Vagina (tissue), 2 donors: ENCODE data around the gene PKD2L1. TPM values are rescaled to one million over a fixed set of nuclear protein-coding genes. Genes with fewer than 3 reads are reported as not detected.

Experiments used
- DNase-seq, 2 donors: peaks; one replicate each; pipeline ENCODE4 v3.0.0-alpha.2; 2017; ENCODE audit errors: extremely low spot score in 2 of 2
- H3K27ac ChIP-seq: fragments of 200-600 bp; sonication (generic); one replicate; pipeline ENCODE4 v1.5.1; 2019
- H3K27me3 ChIP-seq: fragments of 200-600 bp; sonication (generic); one replicate; pipeline ENCODE4 v1.5.1; 2019
- H3K36me3 ChIP-seq, 2 donors: fragments of 200-600 bp; sonication (generic); one replicate each; pipeline ENCODE4 v1.5.1; 2017 to 2019
- H3K4me1 ChIP-seq: fragments of 200-600 bp; sonication (generic); one replicate; pipeline ENCODE4 v1.5.1; 2019
- H3K4me3 ChIP-seq, 2 donors: fragments of 200-600 bp; sonication (generic); 1 replicate in 1 of 2; 2 replicates in 1 of 2; pipeline ENCODE4 v1.5.1; 2016 to 2019
- H3K9me3 ChIP-seq: fragments of 200-600 bp; sonication (generic); one replicate; pipeline ENCODE4 v1.5.1; 2019
- POLR2A ChIP-seq, 2 donors: fragments of 450-650 bp; IDR thresholded peaks; one replicate each; pipeline ENCODE4 v1.6.1; 2017; ENCODE audit warnings: antibody characterized with exemption in 2 of 2, mild to moderate bottlenecking in 2 of 2, moderate library complexity in 2 of 2
- POLR2AphosphoS5 ChIP-seq, 2 donors: sonication (generic); formaldehyde crosslinking; IDR thresholded peaks; one replicate each; pipeline ENCODE4 v1.9.0; 2017; ENCODE audit warnings: antibody characterized with exemption in 2 of 2, mild to moderate bottlenecking in 2 of 2, low read depth in 1 of 2; ENCODE audit not compliant: insufficient read depth in 1 of 2
- intact Hi-C: fragments of 100-400 bp; cut with DNase I; formaldehyde crosslinking; loops from one replicate; pipeline ENCODE4 v1.15.1; 2023
- total RNA-seq: library from RNA; depleted of rRNA; stranded (reverse); fragments of >200 nt; gene quantifications from one replicate; pipeline ENCODE4 v1.2.3, GENCODE V29; 2016
- TF ChIP-seq, protein P1 (sequence below), 3 experiments: fragments of 450-650 bp in 2 of 3; fragments of 200-600 bp in 1 of 3; sonication (generic) in 1 of 3; IDR thresholded peaks; one replicate each; pipeline ENCODE4 v1.5.1; 2017 to 2019; ENCODE audit warnings: antibody characterized with exemption in 3 of 3, mild to moderate bottlenecking in 2 of 3, moderate library complexity in 2 of 3

PKD2L1 gene
- total RNA-seq, 1 donor from 2014 or later, result not detected

DNA sequence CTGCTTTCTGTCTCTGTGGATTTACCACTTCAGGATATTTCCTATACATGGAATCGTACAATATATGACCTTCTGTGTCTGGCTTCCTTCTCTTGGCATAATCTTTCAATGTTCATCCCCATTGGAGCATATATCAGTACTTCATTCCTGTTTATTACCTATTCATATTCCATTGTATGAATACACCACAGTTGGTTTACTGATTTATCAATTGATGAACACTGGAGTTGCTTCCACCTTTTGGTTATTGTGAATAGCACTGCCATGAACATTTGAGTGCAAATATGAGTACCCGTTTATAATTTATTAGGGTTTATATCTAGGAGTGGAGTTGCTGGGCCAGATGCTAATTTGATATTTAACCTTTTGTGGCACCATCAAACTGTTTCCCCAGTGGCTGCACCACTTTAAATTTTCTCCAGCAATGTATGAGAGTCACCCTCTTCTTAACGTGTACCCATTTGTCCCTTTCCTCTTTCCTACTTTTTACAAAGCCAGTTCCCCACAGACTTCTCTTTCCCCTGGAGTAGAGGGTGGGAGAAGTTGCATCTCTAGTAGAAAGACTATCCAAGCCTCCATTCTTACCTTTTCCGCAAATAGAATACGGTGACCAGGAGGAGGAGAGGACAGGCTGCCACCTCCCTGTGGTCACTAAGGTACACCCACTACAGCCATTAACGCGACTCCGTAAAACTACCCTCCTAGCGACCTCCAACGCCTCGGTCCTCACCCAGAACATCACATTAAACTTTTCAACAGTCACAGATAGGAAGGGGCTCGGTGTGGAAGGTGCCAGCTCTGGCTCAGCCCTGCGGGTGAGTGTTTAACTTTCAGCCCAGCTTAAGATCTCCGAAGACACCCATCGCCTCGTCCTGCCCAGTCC lies 42.6 kb upstream of the PKD2L1 start:
- intact Hi-C loops, result no loop called here
- DNase-seq, result no peak
- H3K9me3 ChIP-seq, result no peaks in the 10 kb centered on the region
- no peaks in the 10 kb centered on the region for H3K36me3 ChIP-seq
- peaks cover 43% of the 10 kb centered on the region for H3K4me1 ChIP-seq
- H3K27me3 ChIP-seq, result no peaks in the 10 kb centered on the region
- H3K27ac ChIP-seq, result peak overlapping the region; percentile 97
- peak overlapping the region; percentile 56 to 58 for H3K4me3 ChIP-seq
- TF ChIP-seq, protein P1, sequence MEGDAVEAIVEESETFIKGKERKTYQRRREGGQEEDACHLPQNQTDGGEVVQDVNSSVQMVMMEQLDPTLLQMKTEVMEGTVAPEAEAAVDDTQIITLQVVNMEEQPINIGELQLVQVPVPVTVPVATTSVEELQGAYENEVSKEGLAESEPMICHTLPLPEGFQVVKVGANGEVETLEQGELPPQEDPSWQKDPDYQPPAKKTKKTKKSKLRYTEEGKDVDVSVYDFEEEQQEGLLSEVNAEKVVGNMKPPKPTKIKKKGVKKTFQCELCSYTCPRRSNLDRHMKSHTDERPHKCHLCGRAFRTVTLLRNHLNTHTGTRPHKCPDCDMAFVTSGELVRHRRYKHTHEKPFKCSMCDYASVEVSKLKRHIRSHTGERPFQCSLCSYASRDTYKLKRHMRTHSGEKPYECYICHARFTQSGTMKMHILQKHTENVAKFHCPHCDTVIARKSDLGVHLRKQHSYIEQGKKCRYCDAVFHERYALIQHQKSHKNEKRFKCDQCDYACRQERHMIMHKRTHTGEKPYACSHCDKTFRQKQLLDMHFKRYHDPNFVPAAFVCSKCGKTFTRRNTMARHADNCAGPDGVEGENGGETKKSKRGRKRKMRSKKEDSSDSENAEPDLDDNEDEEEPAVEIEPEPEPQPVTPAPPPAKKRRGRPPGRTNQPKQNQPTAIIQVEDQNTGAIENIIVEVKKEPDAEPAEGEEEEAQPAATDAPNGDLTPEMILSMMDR (IDR thresholded peaks at IDR 0.05), result no peak
- TF ChIP-seq POLR2A (IDR thresholded peaks at IDR 0.05), result no peak
- TF ChIP-seq POLR2AphosphoS5 (IDR thresholded peaks at IDR 0.05; ENCODE audit: insufficient read depth in 1 of 2, low read depth in 1 of 2), result no peak

DNA sequence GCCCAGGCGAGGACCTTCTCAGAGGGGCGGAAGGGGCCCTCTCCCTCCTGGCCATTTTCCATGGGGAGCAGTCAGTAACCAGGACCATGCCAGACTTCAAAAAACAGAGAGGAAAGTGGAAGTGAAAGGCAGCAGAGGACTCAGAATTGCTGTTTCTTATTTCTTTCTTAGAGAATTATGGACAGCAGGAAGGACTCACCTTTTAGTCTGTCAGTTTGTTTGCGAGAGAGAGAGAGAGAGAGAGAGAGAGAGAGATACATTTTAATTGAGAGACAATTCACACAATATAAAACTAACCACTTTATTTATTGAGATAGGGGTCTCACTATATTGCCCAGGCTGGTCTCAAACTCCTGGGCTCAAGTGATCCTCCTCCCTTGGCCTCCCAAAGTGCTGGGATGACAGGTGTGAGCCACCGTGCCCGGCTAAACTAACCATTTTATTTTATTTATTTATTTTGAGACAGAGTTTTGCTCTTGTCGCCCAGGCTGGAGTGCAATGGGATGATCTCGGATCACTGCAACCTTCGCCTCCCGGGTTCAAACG lies 41.5 kb upstream of the PKD2L1 start:
- no peaks in the 10 kb centered on the region for H3K9me3 ChIP-seq
- H3K27ac ChIP-seq, result peak overlapping the region; percentile 97
- intact Hi-C loops, result no loop called here
- DNase-seq, result no peak
- no peak overlapping the region for H3K4me3 ChIP-seq
- no peaks in the 10 kb centered on the region for H3K27me3 ChIP-seq
- TF ChIP-seq POLR2AphosphoS5 (IDR thresholded peaks at IDR 0.05; ENCODE audit: insufficient read depth in 1 of 2, low read depth in 1 of 2), result no peak
- no peak for TF ChIP-seq POLR2A (IDR thresholded peaks at IDR 0.05)
- TF ChIP-seq, protein P1 (IDR thresholded peaks at IDR 0.05), result no peak
- no peaks in the 10 kb centered on the region for H3K36me3 ChIP-seq
- peaks cover 43% of the 10 kb centered on the region for H3K4me1 ChIP-seq

DNA sequence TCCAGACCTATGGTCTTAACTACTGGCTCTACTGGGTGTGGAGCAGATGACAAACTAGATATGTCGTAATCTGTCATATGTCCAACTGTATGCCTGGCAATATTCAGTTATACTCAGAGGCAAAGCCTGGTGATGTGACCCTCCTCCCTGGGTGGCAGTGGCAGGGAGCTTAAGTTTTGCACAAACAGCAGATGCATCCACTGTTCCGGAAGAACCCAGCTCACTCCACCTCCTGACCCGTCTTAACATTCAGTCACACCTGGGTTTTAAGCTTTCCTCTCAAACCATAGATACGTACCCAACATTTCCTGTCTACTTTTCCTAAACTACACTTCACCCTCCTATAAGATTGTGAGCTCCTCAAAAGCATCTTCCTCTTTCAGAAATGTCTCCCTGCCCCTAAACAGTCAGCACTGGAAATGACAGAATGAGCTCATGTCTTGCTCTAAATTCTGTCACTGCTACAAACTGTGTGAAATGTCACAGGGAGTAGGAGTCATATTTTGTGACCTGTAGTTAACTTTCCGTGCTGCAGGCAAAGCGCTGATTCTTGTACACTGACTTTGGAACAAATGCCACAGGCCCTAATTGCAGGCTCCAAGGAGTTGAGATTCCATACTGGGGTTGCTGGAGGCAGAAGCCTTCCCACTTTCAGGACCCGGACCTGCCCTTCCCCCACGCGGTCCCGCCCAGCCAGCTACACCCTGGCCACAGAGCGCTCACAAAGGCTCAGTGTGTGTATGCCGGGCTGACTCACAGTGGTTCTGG lies 40.9 kb upstream of the PKD2L1 start:
- Histone ChIP-seq H3K27me3 (no peaks in the 10 kb centered on the region), H3K27ac (peak overlapping the region; percentile 97), H3K4me3 (no peak overlapping the region), H3K9me3 (no peaks in the 10 kb centered on the region), H3K4me1 (peaks cover 43% of the 10 kb centered on the region), H3K36me3 (no peaks in the 10 kb centered on the region)
- no peak for DNase-seq
- intact Hi-C loops, result no loop called here
- TF ChIP-seq POLR2A (IDR thresholded peaks at IDR 0.05), result no peak
- TF ChIP-seq POLR2AphosphoS5 (IDR thresholded peaks at IDR 0.05; ENCODE audit: insufficient read depth in 1 of 2, low read depth in 1 of 2), result peak; percentile 52 to 73

DNA sequence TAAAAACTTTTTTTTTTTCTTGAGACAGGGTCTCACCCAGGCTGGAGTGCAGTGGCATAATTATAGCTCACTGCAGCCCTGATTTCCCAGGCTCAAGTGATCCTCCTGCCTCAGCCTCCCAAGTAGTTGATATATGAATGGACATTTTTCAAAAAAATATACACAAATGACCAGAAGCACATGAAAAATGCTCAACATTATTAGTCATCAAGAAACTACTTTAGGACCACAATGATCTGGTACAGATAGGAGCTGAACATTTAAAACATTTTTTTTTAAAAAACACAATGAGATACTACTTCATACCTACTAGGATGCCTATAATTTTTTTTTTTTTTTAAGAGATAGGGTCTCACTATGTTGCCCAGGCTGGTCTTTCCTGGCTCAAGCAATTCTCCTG lies 38.7 kb upstream of the PKD2L1 start:
- Histone ChIP-seq H3K4me1 (peaks cover 44% of the 10 kb centered on the region), H3K9me3 (no peaks in the 10 kb centered on the region), H3K36me3 (no peaks in the 10 kb centered on the region), H3K27me3 (no peaks in the 10 kb centered on the region), H3K4me3 (no peak overlapping the region), H3K27ac (no peak overlapping the region)
- intact Hi-C loops, result no loop called here
- DNase-seq, result no peak
- TF ChIP-seq POLR2AphosphoS5 (IDR thresholded peaks at IDR 0.05; ENCODE audit: insufficient read depth in 1 of 2, low read depth in 1 of 2), result no peak
- no peak for TF ChIP-seq POLR2A (IDR thresholded peaks at IDR 0.05)
- TF ChIP-seq, protein P1 (IDR thresholded peaks at IDR 0.05), result no peak

DNA sequence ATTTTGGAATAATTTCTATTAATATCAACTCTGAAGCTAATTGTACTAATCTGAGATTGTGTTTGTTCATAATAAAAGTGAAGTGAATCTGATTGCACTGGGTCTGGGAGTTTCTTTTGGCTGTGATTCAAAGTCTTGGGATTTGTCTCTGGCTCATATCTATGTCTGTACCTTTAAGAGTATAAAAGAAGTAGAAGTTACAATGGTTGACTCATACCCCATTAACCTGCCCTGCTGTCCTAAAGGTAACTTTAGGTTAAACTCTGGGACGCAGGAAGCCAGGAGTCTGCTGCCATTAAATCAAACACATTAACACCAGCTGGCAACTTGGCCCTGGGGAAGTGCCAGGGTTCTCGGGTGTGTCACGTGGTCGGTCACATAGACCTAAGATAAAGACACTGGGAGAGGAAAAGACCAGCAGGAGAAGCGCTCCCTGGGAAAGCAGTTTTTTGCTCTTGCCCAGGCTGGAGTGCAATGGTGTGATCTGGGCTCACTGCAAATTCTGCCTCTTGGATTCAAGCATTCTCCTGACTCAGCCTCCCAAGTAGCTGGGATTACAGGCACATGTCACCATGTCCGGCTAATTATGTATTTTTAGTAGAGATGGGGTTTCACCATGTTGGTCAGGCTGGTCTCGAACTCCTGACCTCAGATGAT lies 34.8 kb upstream of the PKD2L1 start:
- DNase-seq, result no peak
- intact Hi-C loops, result no loop called here
- TF ChIP-seq POLR2AphosphoS5 (IDR thresholded peaks at IDR 0.05; ENCODE audit: insufficient read depth in 1 of 2, low read depth in 1 of 2) (peak in 1 of 2 donors; percentile 91), POLR2A (IDR thresholded peaks at IDR 0.05) (no peak)
- H3K4me3 ChIP-seq, result no peak overlapping the region
- peaks cover 0 to 3% of the 10 kb centered on the region in 2 donors for H3K36me3 ChIP-seq
- no peaks in the 10 kb centered on the region for H3K27me3 ChIP-seq
- H3K27ac ChIP-seq, result peak overlapping the region; percentile 13
- H3K9me3 ChIP-seq, result no peaks in the 10 kb centered on the region
- H3K4me1 ChIP-seq, result peaks cover 13% of the 10 kb centered on the region
